SU-DHL-6 (cell line): ENCODE results near the gene ETV3L.

ENCODE experiments used
- H2AFZ ChIP-seq: fragments of 200-600 bp; sonication (generic); 2 replicates; pipeline ENCODE4 v1.6.1; 2014; ENCODE audit warnings: low read depth, mild to moderate bottlenecking, moderate library complexity, mixed read lengths, antibody characterized with exemption, low read length; ENCODE audit not compliant: severe bottlenecking
- H3F3A ChIP-seq: fragments of 200-600 bp; shearing (Covaris generic); 2 replicates; pipeline ENCODE4 v1.6.0; 2016; ENCODE audit warnings: antibody characterized with exemption, mild to moderate bottlenecking; ENCODE audit not compliant: insufficient read depth
- H3K27ac ChIP-seq: fragments of 200-600 bp; sonication (generic); 2 replicates; pipeline ENCODE4 v1.5.1; 2016; ENCODE audit warnings: low read depth, mild to moderate bottlenecking, low read length, moderate library complexity, mixed read lengths
- H3K27me3 ChIP-seq: fragments of 200-600 bp; sonication (generic), shearing (Covaris generic); 2 replicates; pipeline ENCODE4 v1.6.0; 2014; ENCODE audit warnings: mild to moderate bottlenecking, low read length
- H3K36me3 ChIP-seq: fragments of 200-600 bp; sonication (generic); 2 replicates; pipeline ENCODE4 v1.6.1; 2014; ENCODE audit warnings: mild to moderate bottlenecking, low read length, mixed read lengths
- H3K4me2 ChIP-seq: fragments of 300-600, 200-600 bp; shearing (Covaris generic), sonication (generic); 2 replicates; pipeline ENCODE4 v1.6.0; 2014; ENCODE audit warnings: low read length, low read depth, mild to moderate bottlenecking; ENCODE audit not compliant: poor library complexity, severe bottlenecking
- H3K4me3 ChIP-seq: fragments of 200-600 bp; sonication (generic); 2 replicates; pipeline ENCODE4 v1.5.1; 2014; ENCODE audit warnings: antibody characterized with exemption, low read length, mild to moderate bottlenecking, mixed read lengths; ENCODE audit not compliant: insufficient read depth, poor library complexity, severe bottlenecking
- H3K79me2 ChIP-seq: fragments of 200-600 bp; sonication (generic); 2 replicates; pipeline ENCODE4 v1.6.1; 2014; ENCODE audit warnings: mild to moderate bottlenecking, low read length, moderate library complexity; ENCODE audit not compliant: insufficient read depth
- H3K9ac ChIP-seq: fragments of 200-600 bp; sonication (generic); 2 replicates; pipeline ENCODE4 v1.7.0; 2014; ENCODE audit warnings: mild to moderate bottlenecking, low read length
- H3K9me2 ChIP-seq: fragments of 200-600 bp; sonication (generic); replicated peaks from 2 replicates; pipeline ENCODE4 v1.6.1; 2014; ENCODE audit warnings: low read length; ENCODE audit not compliant: insufficient read depth
- H3K9me3 ChIP-seq: fragments of 200-600 bp; sonication (generic); 2 replicates; pipeline ENCODE4 v1.6.1; 2014; ENCODE audit warnings: low read length, mixed read lengths; ENCODE audit not compliant: insufficient read depth
- H4K20me1 ChIP-seq: fragments of 200-600 bp; sonication (generic); 2 replicates; pipeline ENCODE4 v1.6.1; 2014; ENCODE audit warnings: low read depth, mild to moderate bottlenecking, antibody characterized with exemption, low read length, moderate library complexity, mixed read lengths
- CTCF ChIP-seq: fragments of 200-600 bp; sonication (generic); IDR thresholded peaks from one replicate; pipeline ENCODE4 v1.5.1; 2017; ENCODE audit warnings: antibody characterized with exemption, mild to moderate bottlenecking, low read length, moderate library complexity; ENCODE audit not compliant: insufficient read depth, poor library complexity, severe bottlenecking
- EZH2phosphoT487 ChIP-seq: fragments of 200-600 bp; sonication (generic), shearing (Covaris generic); conservative IDR thresholded peaks from 2 replicates; pipeline ENCODE4 v1.6.1; 2018; ENCODE audit warnings: mild to moderate bottlenecking, antibody characterized with exemption, low read length, moderate library complexity, mixed read lengths

Gene ETV3L

GRCh38 chr1:157115851-157116736 is 16.5 kb upstream of the ETV3L start:
- Histone ChIP-seq H3F3A (no peaks in the 10 kb centered on the region), H3K9ac (no peak overlapping the region), H2AFZ (no peak overlapping the region), H3K9me2 (no peaks in the 10 kb centered on the region), H3K4me3 (no peak overlapping the region), H3K4me2 (no peak overlapping the region), H4K20me1 (no peaks in the 10 kb centered on the region), H3K27ac (no peak overlapping the region), H3K27me3 (no peaks in the 10 kb centered on the region), H3K9me3 (no peaks in the 10 kb centered on the region), H3K36me3 (no peaks in the 10 kb centered on the region), H3K79me2 (no peaks in the 10 kb centered on the region)
- no peak for TF ChIP-seq EZH2phosphoT487
- TF ChIP-seq CTCF: no peak

- no peaks in the 10 kb centered on the region for H3K27me3 ChIP-seq
- no peaks in the 10 kb centered on the region for H3K9me2 ChIP-seq
- H3K27ac ChIP-seq: no peak overlapping the region
- no peaks in the 10 kb centered on the region for H3F3A ChIP-seq
- H3K79me2 ChIP-seq: no peaks in the 10 kb centered on the region
- H3K4me3 ChIP-seq: no peak overlapping the region
- H2AFZ ChIP-seq: no peak overlapping the region
- H3K36me3 ChIP-seq: no peaks in the 10 kb centered on the region
- no peak for TF ChIP-seq EZH2phosphoT487
- no peak for TF ChIP-seq CTCF
- no peak overlapping the region for H3K9ac ChIP-seq
- H3K4me2 ChIP-seq: no peak overlapping the region
- no peaks in the 10 kb centered on the region for H3K9me3 ChIP-seq
- no peaks in the 10 kb centered on the region for H4K20me1 ChIP-seq
Observed at GRCh38 chr1:157115429-157115838, 15.8 kb upstream of the ETV3L start.

- Histone ChIP-seq H3K9ac (no peak overlapping the region), H3K27me3 (no peaks in the 10 kb centered on the region), H3K4me2 (no peak overlapping the region), H2AFZ (no peak overlapping the region), H3K9me3 (no peaks in the 10 kb centered on the region), H3K4me3 (no peak overlapping the region), H3K36me3 (no peaks in the 10 kb centered on the region), H4K20me1 (no peaks in the 10 kb centered on the region), H3K27ac (no peak overlapping the region), H3K79me2 (no peaks in the 10 kb centered on the region), H3F3A (no peaks in the 10 kb centered on the region), H3K9me2 (no peaks in the 10 kb centered on the region)
- TF ChIP-seq EZH2phosphoT487 (no peak), CTCF (no peak)
Observed at GRCh38 chr1:157114183-157115121, 14.8 kb upstream of the ETV3L start.
